ENCODE results near the gene CMSS1. TPM values are rescaled to one million over a fixed set of nuclear protein-coding genes. Genes with fewer than 3 reads are reported as not detected.

Gene CMSS1
- total RNA-seq, 1 experiment from 2014 or later: 41.6 TPM

DNA sequence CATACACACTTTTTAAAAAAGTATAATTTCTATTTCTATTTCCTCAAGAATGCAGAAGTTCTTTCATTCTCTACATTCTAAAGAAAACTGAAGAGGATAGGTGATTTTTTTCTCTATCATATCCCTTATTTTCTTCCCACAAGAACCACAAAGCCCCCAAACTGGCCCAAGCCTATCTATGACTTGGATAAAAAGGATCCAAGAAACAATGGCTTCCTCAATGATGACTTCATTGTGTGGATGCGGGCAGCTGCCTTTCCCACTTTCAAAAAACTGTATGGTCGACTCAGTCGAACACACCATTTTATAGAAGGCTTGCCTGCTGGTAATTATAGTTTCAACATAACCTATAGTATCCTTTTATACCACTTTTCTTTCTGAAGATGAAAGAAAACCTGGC lies 390.2 kb downstream of the CMSS1 start:
- Histone ChIP-seq H3K4me1 (ENCODE audit: low read length) (no peaks in the 10 kb centered on the region), H3K79me2 (ENCODE audit: low read length) (no peaks in the 10 kb centered on the region), H3K9me2 (replicated peaks; ENCODE audit: insufficient read depth, low read length) (no peaks in the 10 kb centered on the region), H2AFZ (ENCODE audit: low read length) (no peak overlapping the region), H4K20me1 (ENCODE audit: insufficient read depth, low read depth, low read length) (no peaks in the 10 kb centered on the region), H3K27me3 (ENCODE audit: low read length) (no peaks in the 10 kb centered on the region), H3K4me3 (ENCODE audit: low read length) (no peak overlapping the region), H3K9ac (ENCODE audit: low read length) (no peak overlapping the region), H3K9me3 (ENCODE audit: low read length) (no peaks in the 10 kb centered on the region), H3K27ac (ENCODE audit: low read length) (no peak overlapping the region), H3K4me2 (ENCODE audit: low read depth, low read length, poor library complexity, severe bottlenecking) (no peak overlapping the region), H3K36me3 (ENCODE audit: insufficient read depth, low read length) (no peaks in the 10 kb centered on the region)
- no peak for DNase-seq

DNA sequence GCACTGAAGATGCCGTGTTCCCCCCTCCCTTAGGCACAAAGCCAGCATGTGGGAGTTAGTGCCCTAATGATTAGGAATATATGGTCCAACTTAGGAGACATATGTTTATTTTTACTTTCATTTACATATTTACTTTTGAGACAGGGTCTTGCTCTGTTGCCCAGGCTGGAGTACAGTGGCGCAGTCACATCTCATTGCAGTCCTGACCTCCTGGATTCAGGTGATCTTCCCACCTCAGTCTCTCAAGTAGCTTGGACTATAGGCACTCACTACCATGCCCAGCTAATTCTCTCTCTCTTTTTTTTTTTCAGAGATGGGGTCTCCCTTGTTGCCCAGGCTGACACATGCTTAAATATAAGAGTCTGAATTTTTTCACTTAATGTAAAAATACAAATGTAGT lies 391.5 kb downstream of the CMSS1 start:
- H3K27me3 ChIP-seq (ENCODE audit: low read length): no peaks in the 10 kb centered on the region
- H3K79me2 ChIP-seq (ENCODE audit: low read length): no peaks in the 10 kb centered on the region
- H3K36me3 ChIP-seq (ENCODE audit: insufficient read depth, low read length): no peaks in the 10 kb centered on the region
- H3K9me3 ChIP-seq (ENCODE audit: low read length): no peaks in the 10 kb centered on the region
- H3K4me1 ChIP-seq (ENCODE audit: low read length): no peaks in the 10 kb centered on the region
- no peaks in the 10 kb centered on the region for H3K9me2 ChIP-seq (replicated peaks; ENCODE audit: insufficient read depth, low read length)
- H4K20me1 ChIP-seq (ENCODE audit: insufficient read depth, low read depth, low read length): no peaks in the 10 kb centered on the region
- H3K4me3 ChIP-seq (ENCODE audit: low read length): no peak overlapping the region
- H2AFZ ChIP-seq (ENCODE audit: low read length): no peak overlapping the region
- no peak overlapping the region for H3K9ac ChIP-seq (ENCODE audit: low read length)
- DNase-seq: no peak
- no peak overlapping the region for H3K27ac ChIP-seq (ENCODE audit: low read length)
- no peak overlapping the region for H3K4me2 ChIP-seq (ENCODE audit: low read depth, low read length, poor library complexity, severe bottlenecking)

DNA sequence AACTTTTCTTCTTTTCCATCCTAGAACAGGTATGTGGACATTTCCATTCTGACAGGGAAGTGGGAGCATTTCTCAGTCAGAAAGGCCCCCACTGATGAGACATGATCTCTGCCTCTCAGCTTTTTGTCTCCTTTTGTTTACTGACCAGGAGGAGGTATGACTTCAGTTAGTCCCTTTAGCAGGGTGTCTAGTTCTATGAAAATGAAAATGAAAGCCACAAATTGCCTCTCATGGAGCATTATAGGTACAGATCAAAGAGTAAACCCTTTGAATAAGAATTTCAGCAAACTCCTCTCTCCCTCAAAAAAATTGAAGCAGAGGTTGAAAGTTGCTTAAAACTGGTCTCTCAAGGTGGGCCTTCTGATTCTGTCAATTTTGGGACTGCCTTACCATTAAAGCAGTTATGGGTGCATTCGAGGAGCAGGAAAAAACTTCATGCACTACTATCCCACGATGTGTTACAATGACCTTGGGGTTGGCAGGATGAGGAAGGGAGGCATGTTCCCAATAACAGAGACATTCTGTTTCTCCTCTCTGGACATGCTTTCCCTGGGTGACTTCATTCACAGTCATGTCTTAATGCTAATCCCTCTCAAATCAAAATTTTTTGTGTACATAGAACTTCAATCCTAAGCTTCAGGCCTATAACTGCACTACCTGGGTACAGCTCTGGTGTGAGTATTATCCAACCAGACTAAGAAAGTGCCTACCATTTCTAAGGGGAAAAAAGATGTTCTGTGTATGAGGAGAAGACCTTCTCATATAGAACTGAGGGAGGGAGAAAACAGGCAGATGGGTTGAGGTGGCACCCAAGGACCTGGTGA lies 392.5 kb downstream of the CMSS1 start:
- no peak for DNase-seq
- H3K4me2 ChIP-seq (ENCODE audit: low read depth, low read length, poor library complexity, severe bottlenecking): no peak overlapping the region

DNA sequence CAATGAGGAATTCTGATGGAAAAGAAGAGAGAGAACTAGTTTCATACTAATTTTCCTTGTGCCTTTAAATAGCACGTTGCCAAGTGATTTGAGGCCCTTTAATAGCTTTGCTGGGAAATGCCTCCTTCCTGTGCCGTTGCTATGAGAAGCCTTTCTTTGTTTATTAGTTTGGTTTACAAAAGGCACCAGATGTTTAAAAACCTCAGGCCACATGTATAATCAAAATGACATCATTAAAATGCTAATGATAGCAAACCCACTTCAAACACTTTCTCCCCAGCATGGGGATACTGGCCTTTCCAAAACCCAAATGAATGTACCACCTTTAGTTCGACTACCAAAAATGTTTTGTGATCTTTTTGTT lies 393.1 kb downstream of the CMSS1 start:
- Histone ChIP-seq H3K9ac (ENCODE audit: low read length) (no peak overlapping the region), H3K79me2 (ENCODE audit: low read length) (no peaks in the 10 kb centered on the region), H2AFZ (ENCODE audit: low read length) (no peak overlapping the region), H3K9me3 (ENCODE audit: low read length) (no peaks in the 10 kb centered on the region), H3K4me1 (ENCODE audit: low read length) (no peaks in the 10 kb centered on the region), H3K9me2 (replicated peaks; ENCODE audit: insufficient read depth, low read length) (no peaks in the 10 kb centered on the region), H3K4me2 (ENCODE audit: low read depth, low read length, poor library complexity, severe bottlenecking) (no peak overlapping the region), H3K4me3 (ENCODE audit: low read length) (no peak overlapping the region), H3K27me3 (ENCODE audit: low read length) (no peaks in the 10 kb centered on the region), H3K27ac (ENCODE audit: low read length) (no peak overlapping the region), H3K36me3 (ENCODE audit: insufficient read depth, low read length) (no peaks in the 10 kb centered on the region), H4K20me1 (ENCODE audit: insufficient read depth, low read depth, low read length) (no peaks in the 10 kb centered on the region)
- no peak for DNase-seq

More for the DNA sequence above, 392.5 kb downstream of the CMSS1 start:
- H3K9me2 ChIP-seq (replicated peaks; ENCODE audit: insufficient read depth, low read length): no peaks in the 10 kb centered on the region
- H3K27me3 ChIP-seq (ENCODE audit: low read length): no peaks in the 10 kb centered on the region
- no peak overlapping the region for H3K9ac ChIP-seq (ENCODE audit: low read length)
- no peak overlapping the region for H2AFZ ChIP-seq (ENCODE audit: low read length)
- no peaks in the 10 kb centered on the region for H3K36me3 ChIP-seq (ENCODE audit: insufficient read depth, low read length)
- H3K4me1 ChIP-seq (ENCODE audit: low read length): no peaks in the 10 kb centered on the region
- H3K27ac ChIP-seq (ENCODE audit: low read length): no peak overlapping the region
- H3K79me2 ChIP-seq (ENCODE audit: low read length): no peaks in the 10 kb centered on the region
- H3K4me3 ChIP-seq (ENCODE audit: low read length): no peak overlapping the region
- H3K9me3 ChIP-seq (ENCODE audit: low read length): no peaks in the 10 kb centered on the region
- no peaks in the 10 kb centered on the region for H4K20me1 ChIP-seq (ENCODE audit: insufficient read depth, low read depth, low read length)

DNA sequence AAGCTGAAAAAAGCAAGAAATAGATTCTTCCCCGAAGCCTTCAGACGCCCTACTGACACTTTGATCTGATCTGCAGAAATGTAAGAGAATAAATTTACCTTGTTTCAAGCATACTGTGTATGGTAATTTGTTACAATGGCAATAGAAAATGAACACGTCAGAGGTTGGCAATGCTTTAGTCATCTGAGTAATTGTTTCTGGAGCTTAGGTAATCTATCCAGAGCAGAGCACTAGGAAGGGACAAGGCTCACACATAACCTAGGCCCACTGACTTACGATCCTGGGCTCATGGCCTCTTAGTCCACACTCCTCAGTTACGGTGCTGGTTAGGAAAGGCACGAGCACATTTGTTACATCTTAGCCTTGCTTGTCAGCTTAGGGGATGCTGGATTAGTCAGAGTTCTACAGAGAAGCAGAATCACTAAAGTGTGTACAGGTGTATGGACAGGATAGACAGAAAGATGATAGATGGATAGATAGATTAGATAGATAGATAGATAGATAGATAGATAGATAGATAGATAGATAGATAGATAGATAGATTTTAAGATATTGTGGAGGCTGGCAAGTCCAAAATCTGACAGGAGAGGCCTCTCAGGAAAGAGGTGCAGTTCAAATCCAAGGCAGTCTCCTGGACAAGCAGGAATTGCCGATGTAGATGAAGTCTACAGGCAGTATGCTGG lies 396.4 kb downstream of the CMSS1 start:
- DNase-seq: no peak
- Histone ChIP-seq H3K9ac (ENCODE audit: low read length) (no peak overlapping the region), H3K4me2 (ENCODE audit: low read depth, low read length, poor library complexity, severe bottlenecking) (no peak overlapping the region), H3K27ac (ENCODE audit: low read length) (no peak overlapping the region), H3K9me3 (ENCODE audit: low read length) (no peaks in the 10 kb centered on the region), H3K36me3 (ENCODE audit: insufficient read depth, low read length) (no peaks in the 10 kb centered on the region), H3K4me1 (ENCODE audit: low read length) (no peaks in the 10 kb centered on the region), H3K4me3 (ENCODE audit: low read length) (no peak overlapping the region), H4K20me1 (ENCODE audit: insufficient read depth, low read depth, low read length) (no peaks in the 10 kb centered on the region), H3K79me2 (ENCODE audit: low read length) (no peaks in the 10 kb centered on the region), H3K27me3 (ENCODE audit: low read length) (no peaks in the 10 kb centered on the region), H3K9me2 (replicated peaks; ENCODE audit: insufficient read depth, low read length) (no peaks in the 10 kb centered on the region), H2AFZ (ENCODE audit: low read length) (no peak overlapping the region)

DNA sequence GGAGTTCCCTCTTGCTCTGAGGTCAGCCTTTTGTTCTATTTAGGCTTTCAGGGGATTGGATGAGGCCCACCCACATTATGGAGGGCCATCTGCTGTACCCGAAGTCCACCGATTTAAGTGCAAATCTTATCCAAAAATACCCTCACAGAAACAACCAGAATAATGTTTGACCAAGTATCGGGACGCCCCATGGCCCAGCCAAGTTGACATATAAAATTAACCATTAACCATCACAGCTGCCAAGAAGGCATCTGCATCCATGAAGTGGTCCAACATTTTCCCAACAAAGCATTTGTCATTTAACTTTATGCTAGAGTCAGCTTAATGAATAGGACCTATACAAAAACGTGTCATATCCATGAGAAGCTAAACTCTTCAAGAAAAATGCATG lies 396.9 kb downstream of the CMSS1 start:
- H3K9me2 ChIP-seq (replicated peaks; ENCODE audit: insufficient read depth, low read length): no peaks in the 10 kb centered on the region
- no peak for DNase-seq
- no peak overlapping the region for H3K4me3 ChIP-seq (ENCODE audit: low read length)
- no peaks in the 10 kb centered on the region for H3K79me2 ChIP-seq (ENCODE audit: low read length)
- H4K20me1 ChIP-seq (ENCODE audit: insufficient read depth, low read depth, low read length): no peaks in the 10 kb centered on the region
- no peaks in the 10 kb centered on the region for H3K36me3 ChIP-seq (ENCODE audit: insufficient read depth, low read length)
- no peaks in the 10 kb centered on the region for H3K9me3 ChIP-seq (ENCODE audit: low read length)
- no peaks in the 10 kb centered on the region for H3K27me3 ChIP-seq (ENCODE audit: low read length)
- H2AFZ ChIP-seq (ENCODE audit: low read length): no peak overlapping the region
- H3K4me1 ChIP-seq (ENCODE audit: low read length): no peaks in the 10 kb centered on the region
- no peak overlapping the region for H3K27ac ChIP-seq (ENCODE audit: low read length)
- no peak overlapping the region for H3K4me2 ChIP-seq (ENCODE audit: low read depth, low read length, poor library complexity, severe bottlenecking)
- H3K9ac ChIP-seq (ENCODE audit: low read length): no peak overlapping the region

DNA sequence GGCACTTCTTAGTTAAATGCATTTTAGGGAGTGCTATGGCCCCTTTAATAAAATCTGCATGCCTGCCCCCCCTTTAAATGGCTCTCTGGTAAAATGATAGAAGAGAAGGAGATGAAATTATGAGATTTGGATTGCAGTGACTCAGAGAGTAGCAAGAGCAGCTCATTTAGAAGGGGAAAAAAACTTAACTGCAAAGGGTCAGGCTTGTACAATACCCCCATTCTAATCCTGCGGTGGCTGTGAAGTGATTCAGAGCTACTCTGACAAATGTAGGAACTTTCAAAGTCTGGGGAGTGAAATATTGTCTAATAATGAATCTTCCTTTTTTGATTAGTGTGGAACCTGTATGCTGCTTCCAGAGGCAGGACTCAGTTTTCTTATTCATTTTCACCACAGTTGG lies 399.1 kb downstream of the CMSS1 start:
- Histone ChIP-seq H3K9me2 (replicated peaks; ENCODE audit: insufficient read depth, low read length) (no peaks in the 10 kb centered on the region), H4K20me1 (ENCODE audit: insufficient read depth, low read depth, low read length) (no peaks in the 10 kb centered on the region), H3K79me2 (ENCODE audit: low read length) (no peaks in the 10 kb centered on the region), H3K4me2 (ENCODE audit: low read depth, low read length, poor library complexity, severe bottlenecking) (no peak overlapping the region), H3K4me1 (ENCODE audit: low read length) (no peaks in the 10 kb centered on the region), H3K4me3 (ENCODE audit: low read length) (no peak overlapping the region), H3K27ac (ENCODE audit: low read length) (no peak overlapping the region), H3K9me3 (ENCODE audit: low read length) (no peaks in the 10 kb centered on the region), H2AFZ (ENCODE audit: low read length) (no peak overlapping the region), H3K9ac (ENCODE audit: low read length) (no peak overlapping the region), H3K27me3 (ENCODE audit: low read length) (no peaks in the 10 kb centered on the region), H3K36me3 (ENCODE audit: insufficient read depth, low read length) (no peaks in the 10 kb centered on the region)
- DNase-seq: no peak

DNA sequence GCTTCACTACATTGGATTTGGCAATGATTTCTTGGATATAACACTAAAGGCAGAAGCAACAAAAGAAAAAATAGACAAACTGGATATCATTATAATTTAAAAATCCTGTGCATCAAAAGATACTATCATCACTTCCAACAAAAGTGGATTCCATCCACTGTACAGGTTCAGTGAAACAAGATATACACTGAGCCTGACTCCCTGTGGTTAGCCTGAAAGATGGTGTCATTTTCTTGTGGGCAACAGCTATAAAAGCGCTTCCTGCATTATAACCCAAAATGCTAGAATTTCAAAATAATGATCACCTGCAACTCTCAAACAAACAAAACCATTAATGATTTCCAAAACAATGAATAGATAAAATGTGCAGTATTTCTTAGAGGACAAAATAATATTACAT lies 403.5 kb downstream of the CMSS1 start:
- Histone ChIP-seq H3K9me2 (replicated peaks; ENCODE audit: insufficient read depth, low read length) (no peaks in the 10 kb centered on the region), H4K20me1 (ENCODE audit: insufficient read depth, low read depth, low read length) (no peaks in the 10 kb centered on the region), H3K4me3 (ENCODE audit: low read length) (no peak overlapping the region), H3K4me2 (ENCODE audit: low read depth, low read length, poor library complexity, severe bottlenecking) (no peak overlapping the region), H3K4me1 (ENCODE audit: low read length) (no peaks in the 10 kb centered on the region), H2AFZ (ENCODE audit: low read length) (no peak overlapping the region), H3K9ac (ENCODE audit: low read length) (no peak overlapping the region), H3K36me3 (ENCODE audit: insufficient read depth, low read length) (no peaks in the 10 kb centered on the region), H3K79me2 (ENCODE audit: low read length) (no peaks in the 10 kb centered on the region), H3K9me3 (ENCODE audit: low read length) (no peaks in the 10 kb centered on the region), H3K27me3 (ENCODE audit: low read length) (no peaks in the 10 kb centered on the region), H3K27ac (ENCODE audit: low read length) (no peak overlapping the region)
- DNase-seq: no peak

Data from Karpas-422 (cell line).